ENCODE data around the gene ZNF518A. TPM values are rescaled to one million over a fixed set of nuclear protein-coding genes. Genes with fewer than 3 reads are reported as not detected.

The ZNF518A gene
- total and polyA plus RNA-seq, 10 of the 15 experiments (the other 5 are each of a cell fraction or from before 2014, with no cell fraction given) = 3.7 to 24.4 (median 15.4) TPM

DNA sequence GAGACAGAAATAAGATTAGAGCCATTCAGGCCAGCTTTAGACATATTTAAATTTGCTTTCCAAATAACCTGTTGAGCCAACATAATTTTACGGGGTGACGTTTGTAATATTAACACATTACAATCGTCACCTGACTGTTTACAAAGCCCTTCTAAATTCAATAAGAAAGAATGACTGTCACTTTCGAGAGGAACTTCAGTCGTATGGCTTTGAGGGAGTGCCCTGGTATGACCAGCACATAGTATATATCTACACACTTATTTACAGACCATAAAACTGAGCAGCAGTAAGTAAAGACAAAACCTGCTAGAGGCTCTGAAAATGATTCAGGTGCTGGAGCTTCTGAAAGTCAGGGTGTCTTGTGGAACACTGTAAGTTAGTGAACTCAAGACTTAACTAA is 78.8 kb downstream of the ZNF518A start:
- Histone ChIP-seq H3K4me3 (no peak overlapping the region), H2AFZ (ENCODE audit: control insufficient read depth, low read depth, low read length) (no peak overlapping the region), H3K4me1 (ENCODE audit: control insufficient read depth, insufficient read depth, low read length) (peaks cover 18% of the 10 kb centered on the region), H3K27me3 (replicated peaks in 1 of 2; ENCODE audit: control insufficient read depth in 2 of 2, insufficient read depth in 2 of 2, low read length in 1 of 2) (no peaks in the 10 kb centered on the region), H3K27ac (ENCODE audit: control insufficient read depth, insufficient read depth) (no peak overlapping the region), H3K4me2 (ENCODE audit: control insufficient read depth, insufficient read depth) (no peak overlapping the region), H4K20me1 (ENCODE audit: control insufficient read depth, insufficient read depth) (no peaks in the 10 kb centered on the region), H3K36me3 (ENCODE audit: control insufficient read depth in 2 of 2, insufficient read depth in 2 of 2, low read length in 1 of 2) (peaks cover 32 to 78% of the 10 kb centered on the region in 2 experiments), H3K79me2 (ENCODE audit: control insufficient read depth, insufficient read depth, low read length) (no peaks in the 10 kb centered on the region), H3K9me3 (replicated peaks; ENCODE audit: control insufficient read depth, insufficient read depth, low read length) (no peaks in the 10 kb centered on the region), H3K9ac (ENCODE audit: control insufficient read depth, insufficient read depth, low read length) (no peak overlapping the region)
- ChIA-PET SMC1A (ENCODE audit: uncharacterized antibody, unreplicated experiment) (interaction anchor here (0.8 to 1.5 kb wide), 5 partner anchors 16 to 162 kb away, joined by 3 to 7 read pairs (median 4); no protein-coding TSS in a partner anchor), POLR2A (no interaction called here), CTCF (interaction anchor here (0.6 to 2.8 kb wide), 6 partner anchors 19 to 581 kb away, joined by 3 to 16 read pairs (median 4); no protein-coding TSS in a partner anchor), RAD21 (ENCODE audit: unreplicated experiment) (interaction anchor here (1.0 to 2.0 kb wide), 3 partner anchors 82 to 119 kb away, joined by 3 to 5 read pairs (median 4); no protein-coding TSS in a partner anchor)
- DNase-seq (ENCODE audit: low read depth, low spot score) (no peak), FAIRE-seq (no peak), ATAC-seq (no peak)
- BruUV-seq (replicated peaks) = no TSS peak
- intact Hi-C loops (cut with micrococcal nuclease; ENCODE audit: unreplicated experiment) (loop anchor here (5.0 kb wide), 1 partner anchor 192 kb away; no protein-coding TSS in a partner anchor), in situ Hi-C loops (cut with MboI) (no loop called here)
- WGBS (ENCODE audit: insufficient coverage, insufficient replicate concordance, low lambda C conversion rate, missing lambda C conversion rate) = 80% methylated on average over 5 of the region's 5 CpGs
- TF ChIP-seq ZBED1 (IDR thresholded peaks at IDR 0.05; ENCODE audit: borderline replicate concordance) (no peak), LARP7 (IDR thresholded peaks at IDR 0.05) (no peak), ZSCAN29 (IDR thresholded peaks at IDR 0.05) (no peak), JUND (IDR thresholded peaks at IDR 0.05; ENCODE audit: low read depth, low read length) (no peak), SUZ12 (IDR thresholded peaks at IDR 0.05; ENCODE audit: unreplicated experiment) (no peak), FOXK2 (IDR thresholded peaks at IDR 0.05) (no peak), TCF12 (IDR thresholded peaks at IDR 0.05; ENCODE audit: low read depth, low read length) (no peak)
- TF ChIP-seq, protein P1, sequence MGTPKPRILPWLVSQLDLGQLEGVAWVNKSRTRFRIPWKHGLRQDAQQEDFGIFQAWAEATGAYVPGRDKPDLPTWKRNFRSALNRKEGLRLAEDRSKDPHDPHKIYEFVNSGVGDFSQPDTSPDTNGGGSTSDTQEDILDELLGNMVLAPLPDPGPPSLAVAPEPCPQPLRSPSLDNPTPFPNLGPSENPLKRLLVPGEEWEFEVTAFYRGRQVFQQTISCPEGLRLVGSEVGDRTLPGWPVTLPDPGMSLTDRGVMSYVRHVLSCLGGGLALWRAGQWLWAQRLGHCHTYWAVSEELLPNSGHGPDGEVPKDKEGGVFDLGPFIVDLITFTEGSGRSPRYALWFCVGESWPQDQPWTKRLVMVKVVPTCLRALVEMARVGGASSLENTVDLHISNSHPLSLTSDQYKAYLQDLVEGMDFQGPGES (IDR thresholded peaks at IDR 0.05) = no peak
- TF ChIP-seq, protein P2, sequence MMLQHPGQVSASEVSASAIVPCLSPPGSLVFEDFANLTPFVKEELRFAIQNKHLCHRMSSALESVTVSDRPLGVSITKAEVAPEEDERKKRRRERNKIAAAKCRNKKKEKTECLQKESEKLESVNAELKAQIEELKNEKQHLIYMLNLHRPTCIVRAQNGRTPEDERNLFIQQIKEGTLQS (IDR thresholded peaks at IDR 0.05; ENCODE audit: borderline replicate concordance, extremely low read depth, low read depth, low read length) = no peak

Data from GM12878 (cell line).